C4-2B (cell line): ENCODE results near the gene SYTL4.

Source experiments
- ZFX ChIP-seq: fragments of 450-650 bp; IDR thresholded peaks from 2 replicates; pipeline ENCODE4 v1.6.1; 2017
- TF ChIP-seq, protein P1 (sequence below): fragments of 450-650 bp; conservative IDR thresholded peaks from 2 replicates; pipeline ENCODE4 v1.5.1; 2017; ENCODE audit warnings: mild to moderate bottlenecking

DNA sequence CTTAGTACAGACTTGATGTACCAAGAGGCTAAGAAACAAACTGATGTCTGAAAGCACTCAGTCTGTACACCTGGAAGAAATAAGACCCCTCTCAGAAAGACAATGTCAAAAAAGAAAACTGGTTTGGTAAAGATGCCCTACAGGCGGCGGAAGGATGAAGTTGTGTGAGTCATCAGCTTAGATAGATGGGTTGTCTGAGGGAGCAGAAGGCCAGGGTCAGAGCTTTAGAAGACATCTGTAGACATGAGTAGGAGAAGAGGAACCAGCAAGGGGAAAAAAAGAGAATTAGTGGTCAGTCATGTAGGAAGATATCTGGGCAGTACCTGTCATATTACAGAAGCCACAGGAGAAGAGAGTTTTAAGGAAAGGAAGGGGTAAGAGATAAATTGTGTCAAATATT, 79.7 kb downstream of the SYTL4 start:
- TF ChIP-seq, protein P1, sequence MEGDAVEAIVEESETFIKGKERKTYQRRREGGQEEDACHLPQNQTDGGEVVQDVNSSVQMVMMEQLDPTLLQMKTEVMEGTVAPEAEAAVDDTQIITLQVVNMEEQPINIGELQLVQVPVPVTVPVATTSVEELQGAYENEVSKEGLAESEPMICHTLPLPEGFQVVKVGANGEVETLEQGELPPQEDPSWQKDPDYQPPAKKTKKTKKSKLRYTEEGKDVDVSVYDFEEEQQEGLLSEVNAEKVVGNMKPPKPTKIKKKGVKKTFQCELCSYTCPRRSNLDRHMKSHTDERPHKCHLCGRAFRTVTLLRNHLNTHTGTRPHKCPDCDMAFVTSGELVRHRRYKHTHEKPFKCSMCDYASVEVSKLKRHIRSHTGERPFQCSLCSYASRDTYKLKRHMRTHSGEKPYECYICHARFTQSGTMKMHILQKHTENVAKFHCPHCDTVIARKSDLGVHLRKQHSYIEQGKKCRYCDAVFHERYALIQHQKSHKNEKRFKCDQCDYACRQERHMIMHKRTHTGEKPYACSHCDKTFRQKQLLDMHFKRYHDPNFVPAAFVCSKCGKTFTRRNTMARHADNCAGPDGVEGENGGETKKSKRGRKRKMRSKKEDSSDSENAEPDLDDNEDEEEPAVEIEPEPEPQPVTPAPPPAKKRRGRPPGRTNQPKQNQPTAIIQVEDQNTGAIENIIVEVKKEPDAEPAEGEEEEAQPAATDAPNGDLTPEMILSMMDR = no peak
- TF ChIP-seq ZFX = no peak
